HG03432 (cell line): ENCODE data around the gene TTC16.
A peak's percentile ranks its signal among the peaks of the same experiment; 100 is the strongest.

ENCODE experiments used
- ATAC-seq: cut with Tn5 transposase; IDR thresholded peaks from one replicate; pipeline ENCODE4 v1.9.1; 2021; ENCODE audit warnings: mild to moderate bottlenecking, moderate library complexity; ENCODE audit not compliant: unreplicated experiment

The TTC16 gene

DNA sequence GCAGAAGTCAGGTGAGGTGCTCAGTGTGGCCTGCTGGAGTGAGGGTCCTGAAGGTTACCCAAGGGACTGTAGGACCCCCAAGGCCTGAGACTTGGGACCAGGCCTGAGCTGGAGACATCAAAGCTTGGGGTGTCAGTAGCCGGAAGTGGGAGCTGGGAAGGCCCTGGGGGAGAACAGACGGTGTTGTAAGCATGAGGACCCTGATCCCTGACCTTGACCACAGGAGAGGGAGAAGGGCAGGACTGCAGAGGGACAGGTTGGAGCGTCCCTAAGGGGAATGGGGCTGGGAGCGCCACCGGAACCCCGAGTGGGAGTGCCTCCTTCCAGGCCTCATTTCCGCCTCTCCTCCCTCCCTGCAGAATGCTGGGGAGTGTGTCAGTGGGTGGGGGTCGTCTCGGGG is 533 bp downstream of the TTC16 start:
- ATAC-seq = no peak

DNA sequence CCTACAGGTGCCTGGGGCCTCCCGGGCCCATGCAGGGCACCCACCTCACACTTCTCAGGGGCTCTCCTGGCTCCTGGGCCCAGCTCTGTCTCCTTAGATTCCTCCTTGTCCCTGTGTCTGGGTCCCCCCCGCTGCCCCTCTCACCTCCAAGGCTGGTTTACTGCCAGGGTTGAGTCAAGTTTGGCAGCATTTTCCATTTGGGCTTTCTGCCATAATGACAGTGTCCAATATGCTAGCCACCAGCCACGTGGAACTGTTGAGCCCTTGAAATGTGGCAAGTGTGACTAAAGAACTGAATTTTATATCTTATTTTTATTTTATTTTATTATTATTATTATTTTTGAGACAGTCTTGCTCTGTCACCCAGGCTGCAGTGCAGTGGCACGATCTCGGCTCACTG is 1.9 kb downstream of the TTC16 start:
- no peak for ATAC-seq

DNA sequence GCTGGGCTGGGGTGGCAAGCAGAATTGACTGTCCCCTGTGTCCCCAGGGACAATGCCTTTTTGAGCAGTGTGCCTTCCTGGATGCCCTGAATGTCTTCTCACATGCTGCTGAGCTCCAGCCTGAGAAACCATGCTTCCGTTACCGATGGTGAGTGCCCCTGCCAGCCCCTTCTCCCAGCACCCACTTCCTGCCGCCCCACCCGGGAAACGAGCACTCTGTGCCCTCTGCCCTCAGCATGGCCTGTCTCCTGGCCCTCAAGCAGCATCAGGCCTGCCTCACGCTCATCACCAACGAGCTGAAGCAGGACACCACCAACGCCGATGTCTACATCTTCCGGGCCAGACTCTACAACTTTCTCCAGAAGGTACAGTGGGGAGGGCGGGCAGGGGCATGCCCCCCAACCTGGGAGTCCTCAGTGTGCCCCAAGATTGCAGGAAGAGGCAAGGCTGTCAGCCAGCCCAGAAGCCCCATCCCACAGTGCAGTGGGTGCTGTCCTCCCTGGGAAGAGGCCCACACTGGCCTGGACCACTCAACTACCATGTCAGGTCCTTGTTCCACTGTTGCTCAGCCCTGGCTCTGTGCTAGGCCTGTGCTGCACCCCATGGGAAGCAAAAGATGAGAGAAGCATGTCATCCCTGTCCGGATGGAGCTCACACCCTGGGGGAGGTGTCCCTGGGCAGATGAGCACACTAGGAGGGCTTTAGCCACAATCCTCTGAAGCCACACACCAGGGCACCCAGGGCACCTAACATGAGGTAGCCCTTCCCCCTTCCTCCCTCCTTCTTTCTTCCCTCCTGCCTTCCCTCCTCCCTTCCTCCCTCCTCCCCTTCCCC is 4.4 kb downstream of the TTC16 start:
- no peak for ATAC-seq

DNA sequence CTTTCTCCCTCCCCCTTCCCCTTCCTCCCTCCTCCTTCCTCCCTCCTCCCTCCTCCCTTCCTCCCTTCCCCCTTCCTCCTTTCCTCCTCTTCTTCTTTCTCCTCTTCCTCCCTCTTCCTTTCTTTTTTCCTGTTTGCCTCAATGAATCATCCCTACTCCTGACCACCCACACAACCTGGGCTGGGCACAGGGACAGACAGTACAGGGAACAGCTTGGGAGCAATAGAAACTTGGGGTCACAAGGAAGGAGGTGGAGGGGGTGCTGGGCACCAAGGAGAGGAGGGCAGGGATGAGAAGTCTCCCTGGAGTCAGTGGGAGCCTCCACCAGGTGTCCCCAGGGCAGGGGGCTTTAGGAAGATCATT is 5.0 kb downstream of the TTC16 start:
- no peak for ATAC-seq

DNA sequence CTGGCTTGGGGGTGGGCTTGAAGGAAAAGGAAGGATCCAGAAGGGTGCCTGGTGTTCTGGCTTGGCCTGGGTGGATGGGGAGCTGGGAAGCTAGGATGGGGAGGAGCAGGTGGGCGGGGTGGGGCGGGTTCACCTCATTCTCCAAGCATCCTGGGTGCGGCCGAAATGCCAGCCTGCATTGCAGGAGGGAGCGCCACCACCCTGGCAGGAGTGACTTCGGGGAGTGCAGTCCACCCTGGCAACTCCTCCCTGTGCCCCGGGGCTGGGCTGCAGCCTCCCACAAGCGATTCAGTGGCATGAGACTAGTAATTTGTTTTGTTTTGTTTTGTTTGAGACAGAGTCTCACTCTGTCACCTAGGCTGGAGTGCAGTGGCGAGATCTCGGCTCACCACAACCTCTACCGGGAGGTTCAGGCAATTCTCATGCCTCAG is 5.5 kb downstream of the TTC16 start:
- ATAC-seq = no peak

DNA sequence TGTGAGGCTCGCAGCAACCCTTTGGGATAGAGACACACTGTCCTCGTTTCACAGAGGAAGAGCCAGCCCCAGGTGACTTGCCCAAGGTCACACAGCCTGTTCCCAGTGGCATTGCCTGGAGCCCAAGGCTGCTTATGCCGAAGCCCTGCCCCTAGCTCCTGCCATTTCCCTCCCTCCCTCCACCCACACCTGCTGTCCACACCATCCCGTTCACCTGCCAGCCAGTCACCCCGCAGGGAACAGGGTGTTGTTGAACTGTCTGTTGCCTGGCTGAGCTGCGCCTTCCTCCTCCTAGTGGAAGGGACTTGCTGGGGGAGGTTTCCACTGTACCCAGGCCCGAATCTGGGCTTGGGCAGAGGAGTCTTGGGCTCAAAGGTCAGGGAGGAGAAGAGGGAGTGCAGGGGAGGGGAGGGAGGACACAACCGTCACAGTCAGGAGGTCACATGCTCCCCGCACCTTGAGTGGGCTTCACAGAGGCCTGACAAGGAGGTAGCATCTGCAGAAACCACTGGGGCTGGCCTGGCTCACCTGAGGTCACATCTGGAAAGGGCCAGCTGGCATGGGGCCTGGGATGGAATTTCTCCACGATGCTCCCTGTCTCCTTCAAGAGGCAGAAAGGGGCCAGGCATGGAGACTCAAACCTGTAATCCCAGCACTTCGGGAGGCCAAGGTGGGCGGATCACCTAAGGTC is 6.3 kb downstream of the TTC16 start:
- no peak for ATAC-seq

DNA sequence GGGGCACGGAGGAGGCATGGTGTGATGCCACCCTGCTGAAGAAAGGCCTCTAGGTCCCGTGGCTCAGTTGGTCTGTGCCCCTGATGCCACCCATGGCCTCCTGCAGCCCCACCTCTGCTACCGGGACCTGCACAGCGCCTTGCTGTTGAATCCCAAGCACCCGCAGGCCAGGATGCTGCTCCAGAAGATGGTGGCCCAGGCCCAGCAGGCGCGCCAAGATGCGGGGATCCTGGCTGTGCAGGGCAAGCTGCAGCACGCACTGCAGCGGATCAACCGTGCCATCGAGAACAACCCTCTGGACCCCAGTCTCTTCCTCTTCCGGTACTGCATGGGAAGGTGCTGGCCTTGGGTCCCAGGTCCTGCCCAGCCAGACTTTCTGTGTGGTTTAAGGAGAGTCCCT is 7.1 kb downstream of the TTC16 start:
- no peak for ATAC-seq

DNA sequence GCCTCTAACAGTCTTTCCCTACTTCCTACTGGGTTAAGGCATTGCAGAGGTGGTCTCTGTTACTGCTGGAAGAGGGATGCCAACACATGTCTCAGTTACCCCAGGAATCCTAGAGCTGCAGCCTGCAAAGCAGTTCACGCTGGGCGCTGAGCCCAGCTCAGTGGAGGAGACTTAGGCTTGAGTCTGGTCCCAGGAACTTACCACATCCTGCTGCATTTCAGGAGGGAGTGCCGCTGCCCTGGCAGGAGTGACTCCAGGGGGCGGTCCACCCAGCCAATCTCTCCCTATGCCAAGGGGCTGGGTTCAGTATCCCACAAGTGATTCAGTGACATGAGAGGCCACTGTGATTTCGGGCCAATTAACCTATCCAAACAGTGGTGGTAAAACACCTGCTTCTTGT is 7.6 kb downstream of the TTC16 start:
- ATAC-seq = no peak

DNA sequence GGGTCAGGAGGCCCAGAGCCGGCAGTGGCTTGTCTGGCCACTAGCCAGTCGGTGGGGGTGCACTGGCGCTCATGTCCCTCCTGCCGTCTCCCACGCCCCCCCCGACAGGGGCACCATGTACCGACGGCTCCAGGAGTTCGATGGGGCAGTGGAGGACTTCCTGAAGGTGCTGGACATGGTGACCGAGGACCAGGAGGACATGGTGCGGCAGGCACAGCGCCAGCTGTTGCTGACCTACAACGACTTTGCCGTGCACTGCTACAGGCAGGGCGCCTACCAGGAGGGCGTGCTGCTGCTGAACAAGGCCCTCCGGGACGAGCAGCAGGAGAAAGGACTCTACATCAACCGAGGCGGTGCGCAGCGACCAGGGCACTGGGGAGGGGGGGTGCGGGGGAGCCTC is 8.1 kb downstream of the TTC16 start:
- ATAC-seq = no peak

DNA sequence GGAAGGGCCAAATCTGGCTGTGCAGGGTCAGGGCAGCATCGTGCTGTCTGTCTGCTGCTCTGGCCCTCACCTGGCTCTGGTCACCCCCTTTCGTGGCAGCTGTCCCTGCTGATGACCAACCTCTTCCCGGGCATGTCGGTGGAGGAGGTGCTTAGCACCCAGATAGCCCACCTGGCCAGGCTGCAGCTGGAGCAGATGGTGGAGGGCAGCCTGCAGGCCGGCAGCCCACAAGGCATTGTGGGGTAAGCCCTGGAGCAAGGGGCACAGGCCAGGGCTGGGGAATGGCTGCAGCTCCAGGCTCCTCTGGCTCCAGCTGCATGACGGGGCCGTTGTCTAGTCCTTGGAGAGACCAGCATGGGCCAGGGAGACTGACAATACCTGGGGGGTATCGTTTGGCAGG is 11.0 kb downstream of the TTC16 start:
- ATAC-seq = no peak

DNA sequence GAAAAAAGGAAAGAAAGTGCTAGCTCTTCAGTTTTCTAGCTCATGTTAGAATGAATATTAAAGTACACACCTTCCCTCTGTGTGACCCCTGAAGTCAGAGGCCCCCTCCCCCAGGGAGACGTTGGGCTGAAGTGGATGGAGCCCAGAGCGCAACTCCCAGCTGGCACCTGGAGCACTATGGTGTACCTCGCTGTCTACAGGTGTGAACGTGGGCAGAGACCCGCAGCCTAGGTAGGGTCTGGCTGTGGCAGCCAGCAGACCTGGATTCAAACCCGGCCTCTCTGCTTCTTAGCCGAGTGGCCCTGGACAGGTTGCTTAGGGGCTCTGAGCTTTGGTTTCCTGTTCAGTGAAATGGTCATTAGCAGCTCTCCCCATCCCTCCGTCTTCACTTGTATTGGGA is 12.9 kb downstream of the TTC16 start:
- no peak for ATAC-seq

DNA sequence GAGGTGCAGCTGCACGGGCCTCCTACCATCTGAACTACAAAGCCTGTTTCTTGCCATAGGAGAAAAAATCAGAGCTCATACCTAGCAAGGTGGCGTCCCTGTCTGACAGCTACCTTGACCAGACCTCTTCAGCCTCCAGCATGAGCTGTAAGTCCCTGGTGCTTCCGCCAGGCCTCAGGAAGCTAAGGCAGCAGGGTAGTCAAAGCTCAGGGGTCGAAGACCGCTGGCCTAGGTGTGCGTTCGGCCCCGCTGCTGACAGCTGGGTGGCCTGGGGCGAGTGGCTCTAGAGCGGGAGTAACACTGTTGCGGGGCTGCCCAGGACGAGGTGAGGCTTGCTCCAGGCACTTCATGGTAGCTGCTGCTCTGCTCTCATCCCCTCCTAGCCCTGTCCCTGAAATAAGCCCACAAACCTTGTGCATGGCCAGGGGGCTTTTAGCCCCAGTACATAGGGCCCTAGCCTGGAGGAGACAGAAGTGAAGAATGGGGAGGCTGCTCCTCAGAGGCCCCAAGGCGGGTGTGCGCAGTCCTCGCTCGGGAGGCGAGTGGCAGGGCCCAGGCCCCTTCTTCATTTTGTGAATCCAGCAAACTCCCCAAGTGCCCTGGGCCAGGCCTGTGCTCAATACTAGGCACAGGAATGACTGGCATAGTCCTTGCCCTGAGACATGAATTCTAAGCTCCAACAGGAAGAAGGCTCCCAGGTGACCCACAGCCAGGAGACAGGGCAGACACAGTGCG is 13.8 kb downstream of the TTC16 start:
- no peak for ATAC-seq

DNA sequence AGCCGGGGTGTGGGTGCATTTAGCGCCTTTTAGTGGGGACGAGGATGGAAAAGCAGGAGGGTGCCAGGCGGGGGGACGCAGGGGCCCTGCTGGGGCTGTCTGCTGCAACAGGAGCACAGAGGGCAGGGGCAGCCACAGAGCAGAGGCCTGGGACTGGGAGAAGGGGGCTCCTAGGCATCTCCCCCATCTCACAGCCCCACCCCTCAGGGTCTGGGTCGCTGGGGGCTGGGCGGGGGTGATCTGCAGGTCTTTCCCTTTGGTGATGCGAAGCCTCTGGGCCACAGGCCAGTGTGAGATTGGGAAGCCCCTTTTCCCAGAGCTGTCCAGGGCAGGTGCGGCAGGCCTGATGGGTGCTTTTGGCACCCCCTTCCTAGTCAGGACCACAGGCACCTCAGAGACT is 14.4 kb downstream of the TTC16 start:
- no peak for ATAC-seq

DNA sequence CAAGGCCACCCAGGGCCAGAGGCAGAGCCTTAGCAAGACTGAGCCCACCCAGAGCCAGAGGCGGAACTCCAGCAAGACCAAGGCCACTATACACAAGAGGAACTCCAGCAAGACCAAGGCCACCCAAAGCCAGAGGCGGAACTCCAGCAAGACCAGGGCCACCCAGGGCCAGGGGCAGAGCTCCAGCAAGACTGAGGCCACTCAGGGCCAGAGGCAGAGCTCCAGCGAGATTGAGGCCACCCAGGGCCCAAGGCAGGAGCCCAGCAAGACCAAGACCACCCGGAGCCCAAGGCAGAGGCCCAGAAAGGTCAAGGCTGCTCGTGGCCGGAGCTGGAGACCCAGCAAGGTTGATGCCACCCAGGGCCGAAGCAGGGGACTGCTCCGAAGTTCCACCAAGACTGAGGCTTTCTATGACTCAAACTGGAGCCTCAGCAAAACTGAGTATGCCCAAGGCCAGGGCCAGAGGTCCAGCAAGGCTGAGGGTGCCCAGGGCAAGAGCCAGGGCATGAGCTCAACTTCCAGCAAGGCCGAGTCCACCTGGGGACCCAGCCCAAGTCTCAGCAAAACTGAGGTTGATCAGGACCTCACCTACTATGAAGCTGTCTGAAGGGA is 15.0 kb downstream of the TTC16 start:
- ATAC-seq = no peak

DNA sequence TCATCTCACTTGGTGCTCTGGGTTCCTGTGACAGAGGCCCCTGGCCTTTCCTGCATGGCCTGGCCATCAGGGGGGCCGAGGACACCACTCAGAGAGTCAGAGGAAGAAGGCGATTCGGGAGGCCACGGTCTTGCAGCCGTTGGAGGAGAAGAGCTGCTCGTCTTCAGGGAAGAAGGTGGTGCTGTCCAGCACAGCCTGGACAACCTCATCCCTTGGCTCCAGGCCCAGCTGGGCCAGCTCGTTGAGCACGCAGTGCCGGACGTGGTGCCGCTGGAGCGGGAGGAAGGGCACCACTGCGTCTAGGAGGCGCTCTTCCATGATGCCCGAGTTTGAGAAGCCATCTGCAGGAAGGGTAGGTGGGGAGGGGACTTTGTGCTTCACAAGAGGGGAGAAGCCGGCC is 16.1 kb downstream of the TTC16 start:
- ATAC-seq = no peak

DNA sequence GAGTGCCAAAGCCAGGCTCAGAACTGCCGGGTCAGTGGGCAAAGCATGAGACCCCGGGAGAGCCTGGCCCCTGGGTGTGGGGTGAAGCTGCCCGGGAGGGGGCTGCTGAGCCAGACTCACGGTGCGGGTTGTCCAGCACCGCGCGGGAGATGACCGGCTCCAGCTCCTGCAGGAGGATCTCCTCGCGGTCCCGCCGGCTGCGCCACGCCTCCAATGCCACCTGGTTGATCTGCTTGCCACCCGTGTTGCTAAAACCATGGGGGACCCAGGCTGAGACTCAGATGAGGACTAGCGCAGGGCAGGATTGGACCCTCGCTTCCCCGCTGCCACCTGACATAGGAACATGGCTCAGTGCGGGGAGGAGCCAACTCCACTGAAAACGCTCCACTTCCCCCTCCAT is 16.6 kb downstream of the TTC16 start:
- ATAC-seq = no peak

DNA sequence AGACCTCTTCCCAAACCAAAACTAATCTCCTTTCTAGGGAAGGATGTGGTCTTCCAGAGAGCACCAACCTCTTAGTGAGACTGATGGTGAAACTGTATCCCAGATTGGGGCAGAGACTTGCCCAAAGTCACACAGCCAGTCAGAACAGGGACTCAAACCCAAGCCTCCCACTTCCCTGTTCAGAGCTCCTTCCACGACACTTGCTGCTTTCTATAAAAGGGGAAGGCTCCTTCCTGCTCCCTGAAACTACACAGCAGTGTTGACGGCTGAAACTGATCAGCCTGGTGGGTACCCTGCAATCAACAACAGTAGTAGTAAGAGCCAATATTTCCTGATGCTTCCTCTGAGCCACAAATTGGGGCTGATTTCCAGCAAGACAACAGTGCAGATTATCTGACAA is 17.7 kb downstream of the TTC16 start:
- ATAC-seq = no peak

DNA sequence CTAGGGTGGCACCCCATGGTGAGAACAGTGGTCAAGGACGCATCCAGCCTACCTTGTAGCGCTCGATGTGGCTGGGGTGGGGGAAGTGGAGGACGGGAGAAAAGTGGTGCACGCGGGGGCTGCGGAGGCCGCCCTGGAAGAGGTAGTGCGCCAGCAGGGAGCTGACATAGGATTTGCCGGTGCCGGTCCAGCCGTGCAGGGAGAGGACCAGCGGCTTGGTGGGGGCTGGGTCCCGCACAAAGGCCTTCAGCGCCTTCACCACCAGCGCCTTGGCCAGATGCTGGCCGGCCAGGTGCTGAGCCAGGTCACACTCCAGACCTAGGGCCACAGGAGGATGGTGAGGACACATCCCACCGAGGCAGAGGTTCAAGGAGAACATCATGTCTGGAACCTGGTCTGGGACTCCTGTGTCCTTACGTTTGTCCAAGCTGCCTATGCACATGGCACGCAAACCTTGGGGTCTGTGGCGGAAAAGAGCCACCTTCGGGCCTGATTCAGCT is 18.4 kb downstream of the TTC16 start:
- no peak for ATAC-seq

DNA sequence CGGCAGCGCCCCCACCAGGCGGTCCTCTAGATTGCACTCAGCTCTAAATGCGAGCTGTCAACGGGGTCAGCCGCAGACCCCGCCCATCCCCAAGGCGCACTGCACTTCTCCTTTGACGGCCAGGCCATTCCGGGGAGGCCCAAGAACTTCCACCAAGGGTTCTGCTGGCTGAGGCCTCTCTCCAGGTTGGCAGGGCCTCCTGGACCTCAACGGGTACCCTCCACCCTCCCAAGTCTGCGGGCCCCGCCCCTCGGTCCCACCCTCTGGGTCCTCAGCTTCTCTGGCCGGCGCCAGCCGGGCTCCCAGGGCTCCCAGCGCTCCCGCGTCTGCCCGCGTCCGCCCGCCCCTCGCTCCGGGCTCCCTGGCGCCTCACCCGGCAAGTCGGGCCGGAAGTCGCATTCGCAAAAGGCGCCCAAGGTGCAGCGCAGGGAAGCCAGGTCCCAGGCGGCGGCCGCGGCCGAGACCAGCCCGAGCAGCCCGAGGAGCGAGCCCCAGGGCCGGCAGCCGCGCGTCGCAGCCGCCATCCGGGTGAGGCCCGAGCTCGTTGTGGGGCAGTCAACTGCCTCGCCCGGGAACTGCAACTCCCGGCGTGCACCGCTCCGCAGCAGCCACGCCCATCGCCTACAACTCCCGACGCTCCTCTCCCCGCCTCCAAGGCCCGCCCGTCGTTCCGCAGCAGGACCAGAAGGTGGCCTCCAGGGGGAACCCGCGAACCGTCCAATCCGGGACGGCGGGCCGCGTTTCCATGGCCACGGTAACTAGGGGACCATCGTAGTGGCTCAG is 19.1 kb downstream of the TTC16 start, which contains the start of gene TOR2A:
TOR2A (minus strand) TSS at position 548 of the 783 bp plus-strand sequence; CDS start at position 524, 24 bp downstream.
- peak; percentile 86 for ATAC-seq

DNA sequence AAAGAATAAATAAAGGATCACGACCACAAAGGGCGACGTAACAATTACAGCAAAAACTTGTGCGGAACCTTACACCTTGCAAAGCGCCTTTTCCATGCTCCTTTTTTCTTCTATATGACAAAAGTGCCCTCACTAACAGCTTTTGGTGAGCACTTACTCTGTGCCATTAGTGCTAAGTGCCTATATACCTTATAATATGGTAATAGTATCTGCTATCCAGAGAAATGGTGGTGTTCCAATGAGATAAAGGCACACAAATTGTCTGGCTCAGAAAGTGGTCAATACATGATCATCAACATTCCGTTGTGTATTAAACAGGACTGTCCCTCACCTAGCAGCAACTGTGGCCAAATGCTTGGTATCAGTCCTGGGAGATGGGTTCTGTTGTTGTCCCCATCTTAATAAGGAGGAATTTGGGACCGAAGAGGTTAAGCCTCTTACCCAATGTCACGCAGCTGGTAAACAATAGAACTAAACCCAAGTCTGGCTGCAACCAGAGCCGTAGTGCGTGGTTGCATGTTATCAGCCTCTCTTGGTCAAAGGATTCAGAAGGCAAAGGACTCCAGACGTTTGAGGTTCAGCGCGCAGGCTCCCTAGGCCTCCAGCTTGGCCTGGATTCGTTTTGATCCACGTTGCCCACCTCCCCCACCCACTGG is 19.8 kb downstream of the TTC16 start:
- no peak for ATAC-seq
